Effector memory CD4-positive, alpha-beta T cell (primary cell): ENCODE measurements around the gene TUB.

Experiments used
- DNase-seq, 3 donors: peaks; one replicate each; pipeline ENCODE4 v3.0.0-alpha.2; 2020
- H3K27ac ChIP-seq: 2 replicates; pipeline ENCODE4 v1.7.0; 2013; ENCODE audit warnings: mild to moderate bottlenecking, low read length, moderate library complexity; ENCODE audit not compliant: insufficient read depth, poor library complexity, severe bottlenecking
- H3K27me3 ChIP-seq: replicated peaks from 2 replicates; pipeline ENCODE4 v1.7.0; 2013; ENCODE audit warnings: mild to moderate bottlenecking, low read length; ENCODE audit not compliant: insufficient read depth, control insufficient read depth, poor library complexity, severe bottlenecking
- H3K36me3 ChIP-seq: 2 replicates; pipeline ENCODE4 v1.7.0; 2013; ENCODE audit warnings: mild to moderate bottlenecking, low read length, moderate library complexity; ENCODE audit not compliant: control insufficient read depth, insufficient read depth
- H3K4me1 ChIP-seq: 2 replicates; pipeline ENCODE4 v1.7.0; 2013; ENCODE audit warnings: low read length, mild to moderate bottlenecking; ENCODE audit not compliant: control insufficient read depth, insufficient read depth, poor library complexity, severe bottlenecking
- H3K4me3 ChIP-seq: 2 replicates; pipeline ENCODE4 v1.7.0; 2013; ENCODE audit warnings: low read length, low read depth, mild to moderate bottlenecking; ENCODE audit not compliant: insufficient read depth, poor library complexity, severe bottlenecking
- H3K9me3 ChIP-seq: 2 replicates; pipeline ENCODE4 v1.7.0; 2013; ENCODE audit warnings: mild to moderate bottlenecking, low read length, moderate library complexity; ENCODE audit not compliant: control insufficient read depth

The TUB gene

DNA sequence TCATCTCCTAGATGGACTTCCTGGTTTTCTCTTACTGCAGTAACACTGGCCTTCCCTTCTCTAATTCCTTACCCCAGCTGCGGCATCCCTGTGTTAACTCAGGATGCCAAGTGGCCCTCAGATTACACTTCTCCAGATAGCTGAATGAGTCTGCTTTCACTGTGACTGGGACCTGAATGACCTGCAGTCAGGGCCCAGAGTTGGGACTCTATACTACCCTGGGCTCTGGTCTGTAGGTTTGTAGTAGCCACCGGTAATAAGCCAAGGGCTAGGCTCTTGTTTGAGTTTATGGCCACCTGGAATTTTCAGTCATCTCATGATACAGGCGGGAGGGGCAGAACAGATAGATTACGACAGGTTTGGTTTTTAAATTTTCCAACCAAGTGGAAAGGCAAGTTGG is 24.1 kb downstream of the TUB start:
- no peak overlapping the region for H3K4me3 ChIP-seq
- H3K36me3 ChIP-seq = peaks cover 11% of the 10 kb centered on the region
- no peaks in the 10 kb centered on the region for H3K9me3 ChIP-seq
- no peaks in the 10 kb centered on the region for H3K27me3 ChIP-seq
- no peak for DNase-seq
- H3K27ac ChIP-seq = no peak overlapping the region
- H3K4me1 ChIP-seq = no peaks in the 10 kb centered on the region

DNA sequence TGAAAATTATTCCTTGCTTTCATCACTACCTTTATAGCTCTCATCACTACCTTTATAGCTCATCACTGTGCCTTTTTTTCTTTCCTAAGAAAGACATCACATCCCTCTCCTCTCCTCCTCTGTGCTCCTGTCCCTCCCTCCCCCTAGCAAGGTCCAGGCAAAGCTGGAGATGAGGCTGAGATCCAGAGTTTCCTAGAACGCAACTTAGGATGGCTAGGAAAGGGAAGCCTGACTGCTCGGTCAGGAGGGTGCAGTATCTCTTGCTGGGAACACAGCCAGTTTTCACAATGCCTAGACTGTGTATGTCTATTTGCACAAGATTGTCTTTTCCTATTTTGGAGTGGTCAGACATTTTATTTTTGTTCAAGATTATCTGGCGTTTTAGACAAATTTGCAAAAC is 24.7 kb downstream of the TUB start:
- peaks cover 11% of the 10 kb centered on the region for H3K36me3 ChIP-seq
- no peak for DNase-seq

DNA sequence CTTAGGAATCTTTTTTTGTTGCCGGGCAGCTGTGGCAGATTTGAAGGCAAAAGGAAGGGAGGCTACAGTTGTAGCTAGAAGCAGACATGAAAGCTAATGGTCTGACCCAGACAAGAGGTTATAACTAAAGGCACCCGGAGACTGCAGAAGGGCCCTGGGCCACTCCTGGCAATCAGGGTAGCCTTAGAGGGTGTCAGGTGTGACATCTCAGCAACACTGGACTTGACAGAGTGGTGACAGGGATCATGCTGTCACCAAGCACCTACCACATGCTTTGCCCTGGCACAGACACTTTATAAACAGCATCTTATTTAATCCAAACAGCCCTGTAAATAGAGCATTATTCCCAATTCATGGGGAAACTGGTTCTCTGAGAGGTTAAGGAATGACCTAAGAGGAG is 25.7 kb downstream of the TUB start:
- peaks cover 11% of the 10 kb centered on the region for H3K36me3 ChIP-seq
- no peak overlapping the region for H3K4me3 ChIP-seq
- H3K27me3 ChIP-seq = no peaks in the 10 kb centered on the region
- no peaks in the 10 kb centered on the region for H3K4me1 ChIP-seq
- H3K27ac ChIP-seq = no peak overlapping the region
- no peak for DNase-seq
- H3K9me3 ChIP-seq = no peaks in the 10 kb centered on the region

More for the DNA sequence above, 24.7 kb downstream of the TUB start:
- Histone ChIP-seq H3K9me3 (no peaks in the 10 kb centered on the region), H3K4me3 (no peak overlapping the region), H3K27me3 (no peaks in the 10 kb centered on the region), H3K27ac (no peak overlapping the region), H3K4me1 (no peaks in the 10 kb centered on the region)

DNA sequence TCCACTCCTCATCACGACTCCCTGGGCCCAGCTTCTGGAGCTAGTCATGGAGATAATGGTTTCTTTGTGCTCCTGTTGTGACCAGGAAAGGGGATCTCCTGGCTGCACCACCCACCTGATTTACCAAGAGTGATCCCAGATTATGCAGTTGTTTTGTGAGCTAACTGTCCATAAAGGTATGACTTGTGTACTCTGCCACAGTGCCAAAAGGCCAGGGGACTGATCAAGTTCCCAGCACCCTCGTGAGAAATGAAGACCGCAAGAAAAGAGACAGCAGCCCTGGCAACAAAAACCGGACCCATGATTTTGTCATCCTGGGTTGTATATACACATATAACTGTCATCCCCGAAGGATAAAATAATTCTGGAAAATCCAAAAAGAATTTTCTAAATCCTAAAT is 26.6 kb downstream of the TUB start:
- Histone ChIP-seq H3K36me3 (peaks cover 11% of the 10 kb centered on the region), H3K4me1 (no peaks in the 10 kb centered on the region), H3K27ac (no peak overlapping the region), H3K9me3 (no peaks in the 10 kb centered on the region), H3K4me3 (no peak overlapping the region), H3K27me3 (no peaks in the 10 kb centered on the region)
- DNase-seq = no peak

DNA sequence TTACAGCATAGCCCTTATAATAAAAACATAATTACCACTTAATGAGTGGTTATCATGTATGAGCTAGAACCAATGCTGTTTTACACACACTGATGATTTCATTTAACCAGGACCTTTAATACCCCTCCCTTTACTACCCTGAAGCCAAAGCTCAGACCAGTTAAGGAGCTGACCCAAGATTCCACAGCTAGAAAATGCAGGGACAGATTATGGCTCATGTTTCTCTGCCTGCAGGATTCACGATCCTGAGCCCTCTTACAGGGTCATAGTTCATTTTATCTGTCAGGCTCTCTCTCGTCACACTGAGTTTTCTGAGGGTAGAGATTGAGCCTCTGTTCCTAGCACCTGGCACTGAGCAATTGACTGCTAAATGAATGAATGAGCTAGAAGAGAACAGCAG is 27.4 kb downstream of the TUB start:
- no peaks in the 10 kb centered on the region for H3K9me3 ChIP-seq
- no peak overlapping the region for H3K27ac ChIP-seq
- H3K36me3 ChIP-seq = peaks cover 11% of the 10 kb centered on the region
- no peaks in the 10 kb centered on the region for H3K27me3 ChIP-seq
- H3K4me1 ChIP-seq = no peaks in the 10 kb centered on the region
- no peak for DNase-seq
- no peak overlapping the region for H3K4me3 ChIP-seq

DNA sequence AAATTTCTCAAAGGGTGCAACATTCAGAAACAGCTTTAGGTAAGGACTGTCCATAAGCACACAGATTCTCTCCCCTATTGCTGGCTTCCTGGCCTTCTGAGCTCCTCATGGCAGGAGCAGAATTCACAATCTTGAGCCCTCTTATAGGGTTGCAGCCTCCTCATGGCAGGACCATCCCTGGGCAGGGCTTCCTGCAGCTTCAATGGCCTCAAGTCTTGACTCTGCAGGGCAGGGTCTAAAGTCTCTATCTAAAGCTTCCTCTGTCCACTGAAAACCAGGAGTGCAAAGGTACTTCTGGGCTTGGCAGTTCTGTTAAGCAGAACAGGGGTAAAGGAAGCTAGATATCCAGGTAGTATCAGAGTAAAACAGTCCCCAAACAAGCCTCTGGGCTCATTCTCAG is 28.7 kb downstream of the TUB start:
- H3K4me3 ChIP-seq = no peak overlapping the region
- H3K27me3 ChIP-seq = no peaks in the 10 kb centered on the region
- H3K36me3 ChIP-seq = peaks cover 11% of the 10 kb centered on the region
- H3K9me3 ChIP-seq = no peaks in the 10 kb centered on the region
- no peaks in the 10 kb centered on the region for H3K4me1 ChIP-seq
- H3K27ac ChIP-seq = no peak overlapping the region
- no peak for DNase-seq

DNA sequence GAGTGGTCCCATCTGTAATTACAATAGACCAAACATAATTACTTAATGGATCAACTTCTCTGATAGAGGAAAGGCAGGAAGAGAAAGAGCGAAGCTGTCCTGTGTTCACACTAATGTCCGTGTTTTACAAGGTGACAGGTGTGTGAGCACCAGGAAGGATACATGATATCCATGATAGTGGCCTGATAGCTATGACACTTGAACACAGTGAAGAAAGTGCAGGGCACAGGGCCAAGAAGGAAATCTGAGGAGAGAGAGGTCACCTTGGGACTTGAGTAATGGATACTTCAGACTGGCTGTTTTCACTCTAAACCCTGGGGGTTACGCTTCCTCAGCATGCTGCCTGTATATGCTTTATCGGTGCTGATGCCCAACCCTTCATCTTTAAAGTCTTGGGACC is 29.4 kb downstream of the TUB start:
- H3K27me3 ChIP-seq = no peaks in the 10 kb centered on the region
- no peak overlapping the region for H3K27ac ChIP-seq
- no peak for DNase-seq
- peaks cover 11% of the 10 kb centered on the region for H3K36me3 ChIP-seq
- H3K4me3 ChIP-seq = no peak overlapping the region
- no peaks in the 10 kb centered on the region for H3K9me3 ChIP-seq
- H3K4me1 ChIP-seq = no peaks in the 10 kb centered on the region

DNA sequence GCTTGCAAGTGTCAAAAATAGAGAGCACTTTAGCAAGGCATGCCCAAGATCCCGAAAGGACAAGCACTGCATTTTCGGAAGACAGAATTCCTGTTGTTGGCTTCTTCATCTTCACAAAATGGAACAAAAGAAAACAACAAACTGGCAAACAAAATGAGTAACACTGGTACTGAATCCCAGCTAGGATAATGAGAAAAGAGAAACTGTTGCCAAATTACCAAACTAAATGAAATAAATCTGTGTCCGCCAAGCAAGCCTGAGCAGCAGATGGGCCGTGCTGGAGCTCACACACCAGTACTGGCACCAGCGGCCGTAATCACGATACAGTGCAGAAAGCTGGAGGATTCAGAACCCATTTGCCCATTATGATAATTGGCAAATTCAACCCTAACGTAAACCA is 30.6 kb downstream of the TUB start:
- Histone ChIP-seq H3K4me3 (no peak overlapping the region), H3K36me3 (peaks cover 11% of the 10 kb centered on the region), H3K27ac (no peak overlapping the region), H3K9me3 (no peaks in the 10 kb centered on the region), H3K27me3 (no peaks in the 10 kb centered on the region), H3K4me1 (no peaks in the 10 kb centered on the region)
- no peak for DNase-seq

DNA sequence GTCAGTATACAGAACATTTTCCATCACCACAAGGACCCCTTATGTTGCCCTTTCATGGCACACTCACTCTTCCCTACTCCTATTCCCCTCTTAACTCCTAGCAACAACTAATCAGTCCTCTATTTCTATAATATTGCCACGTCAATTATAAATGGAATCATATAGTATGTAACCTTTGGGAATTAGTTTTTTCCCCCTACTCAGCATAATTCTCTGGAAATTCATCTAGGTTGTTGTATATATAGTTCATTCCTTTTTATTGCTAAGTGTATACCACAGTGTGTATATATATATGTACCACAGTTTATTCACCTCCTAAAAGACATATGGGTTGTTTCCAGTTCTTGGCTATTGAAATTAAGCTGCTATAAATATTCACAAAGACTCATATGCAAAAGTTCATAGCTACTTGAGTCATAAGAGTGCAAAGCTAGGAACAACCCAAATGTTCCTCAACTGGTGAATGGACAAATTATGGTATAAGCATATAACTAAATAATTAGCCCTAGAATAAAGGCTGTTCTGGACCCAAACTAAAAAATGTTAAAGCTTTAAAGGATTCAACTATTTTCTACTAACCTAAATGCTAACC is 41.3 kb downstream of the TUB start:
- no peaks in the 10 kb centered on the region for H3K27me3 ChIP-seq
- H3K36me3 ChIP-seq = no peaks in the 10 kb centered on the region
- no peak overlapping the region for H3K4me3 ChIP-seq
- no peaks in the 10 kb centered on the region for H3K4me1 ChIP-seq
- no peak for DNase-seq
- H3K27ac ChIP-seq = no peak overlapping the region
- H3K9me3 ChIP-seq = no peaks in the 10 kb centered on the region

DNA sequence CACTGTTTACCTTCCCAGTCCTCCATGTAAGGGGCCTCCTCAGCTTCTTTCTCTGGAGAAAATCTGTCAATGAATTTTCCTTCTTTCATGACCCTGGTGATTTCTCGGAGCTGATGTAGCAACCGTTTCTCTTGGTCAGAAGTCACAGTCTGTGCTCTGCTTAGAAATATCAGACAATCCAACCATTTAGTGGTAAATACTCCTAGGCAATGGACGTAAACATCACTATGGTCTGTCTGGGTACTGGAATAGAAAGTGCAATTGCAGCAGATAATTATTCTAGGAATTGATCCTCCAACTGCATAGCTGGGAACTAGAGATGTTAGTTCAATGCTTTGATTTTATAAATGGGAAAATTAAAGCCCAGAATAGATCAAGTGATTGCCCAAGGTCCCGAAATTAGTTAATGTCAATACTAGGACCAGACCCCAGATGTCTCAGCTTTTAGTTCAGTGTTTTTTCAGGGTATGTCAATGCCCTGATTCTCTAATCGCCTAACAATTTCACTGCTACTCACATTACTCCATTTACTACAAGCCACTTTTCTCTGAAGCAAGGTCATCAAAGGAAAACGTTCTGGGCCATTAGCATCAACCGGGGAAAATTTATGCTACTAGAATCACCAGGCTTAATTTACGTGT is 45.8 kb downstream of the TUB start:
- Histone ChIP-seq H3K27me3 (no peaks in the 10 kb centered on the region), H3K4me3 (no peak overlapping the region), H3K36me3 (no peaks in the 10 kb centered on the region), H3K9me3 (no peaks in the 10 kb centered on the region), H3K4me1 (no peaks in the 10 kb centered on the region), H3K27ac (no peak overlapping the region)
- no peak for DNase-seq
